Astrocyte (in vitro differentiated cells and primary cell): Measurements from ENCODE around the gene FHL1. TPM values are rescaled to one million over a fixed set of nuclear protein-coding genes. Genes with fewer than 3 reads are reported as not detected.

Experiments
- DNase-seq: peaks from one replicate; pipeline ENCODE4 v3.0.0-alpha.2; 2010; ENCODE audit warnings: low read depth
- FAIRE-seq: peaks from 2 replicates; lab custom pipeline; 2011; peaks lifted over from hg19 to GRCh38; lab: Jason Lieb, UNC
- H2AFZ ChIP-seq: 2 replicates; pipeline ENCODE4 v1.6.0; 2012; ENCODE audit warnings: low read depth, low read length, inconsistent platforms
- H3K27ac ChIP-seq: 2 replicates; pipeline ENCODE4 v1.5.1; 2011; ENCODE audit warnings: low read depth, low read length, inconsistent platforms
- H3K27me3 ChIP-seq: 2 replicates; pipeline ENCODE4 v1.6.0; 2011; ENCODE audit warnings: low read length, inconsistent platforms; ENCODE audit not compliant: insufficient read depth
- H3K36me3 ChIP-seq: 2 replicates; pipeline ENCODE4 v1.5.1; 2011; ENCODE audit warnings: low read length, inconsistent platforms; ENCODE audit not compliant: insufficient read depth
- H3K4me1 ChIP-seq: 2 replicates; pipeline ENCODE4 v1.5.1; 2011; ENCODE audit warnings: low read length, inconsistent platforms; ENCODE audit not compliant: insufficient read depth
- H3K4me2 ChIP-seq: 2 replicates; pipeline ENCODE4 v1.6.0; 2012; ENCODE audit warnings: low read length, inconsistent platforms
- H3K4me3 ChIP-seq: 2 replicates; pipeline ENCODE4 v1.5.1; 2011; ENCODE audit warnings: low read depth, mild to moderate bottlenecking, low read length, inconsistent platforms; ENCODE audit not compliant: insufficient read depth
- H3K79me2 ChIP-seq: 2 replicates; pipeline ENCODE4 v1.6.0; 2012; ENCODE audit warnings: mild to moderate bottlenecking, low read length, inconsistent platforms; ENCODE audit not compliant: insufficient read depth
- H3K9ac ChIP-seq: 2 replicates; pipeline ENCODE4 v1.6.0; 2012; ENCODE audit warnings: mild to moderate bottlenecking, low read length, inconsistent platforms
- H3K9me3 ChIP-seq: 2 replicates; pipeline ENCODE4 v1.5.1; 2012; ENCODE audit warnings: low read depth, mild to moderate bottlenecking, low read length, inconsistent platforms; ENCODE audit not compliant: insufficient read depth
- H4K20me1 ChIP-seq: 2 replicates; pipeline ENCODE4 v1.6.0; 2012; ENCODE audit warnings: low read length, inconsistent platforms; ENCODE audit not compliant: insufficient read depth
- H3K27ac Mint-ChIP-seq: one replicate; pipeline ENCODE4 v1.8.0; 2021; ENCODE audit warnings: mild to moderate bottlenecking, mixed read lengths; ENCODE audit not compliant: unreplicated experiment
- H3K27me3 Mint-ChIP-seq: one replicate; pipeline ENCODE4 v1.8.0; 2021; ENCODE audit warnings: low read depth, mixed read lengths; ENCODE audit not compliant: unreplicated experiment
- H3K36me3 Mint-ChIP-seq: one replicate; pipeline ENCODE4 v1.8.0; 2021; ENCODE audit warnings: low read depth, mixed read lengths; ENCODE audit not compliant: unreplicated experiment
- H3K4me1 Mint-ChIP-seq: one replicate; pipeline ENCODE4 v1.8.0; 2021; ENCODE audit warnings: low read depth, mixed read lengths; ENCODE audit not compliant: unreplicated experiment
- H3K4me3 Mint-ChIP-seq: one replicate; pipeline ENCODE4 v1.8.0; 2021; ENCODE audit warnings: mild to moderate bottlenecking, moderate library complexity, mixed read lengths; ENCODE audit not compliant: unreplicated experiment
- H3K9me3 Mint-ChIP-seq: one replicate; pipeline ENCODE4 v1.8.0; 2021; ENCODE audit warnings: mild to moderate bottlenecking, mixed read lengths; ENCODE audit not compliant: unreplicated experiment
- EZH2 ChIP-seq: IDR thresholded peaks from 2 replicates; pipeline ENCODE4 v1.6.1; 2012; ENCODE audit warnings: mild to moderate bottlenecking, low read length, inconsistent platforms; ENCODE audit not compliant: insufficient read depth
- total RNA-seq: library from RNA; stranded (reverse); gene quantifications from 2 replicates; pipeline ENCODE4 v1.2.1, GENCODE V29; 2021
- TF ChIP-seq, protein P1 (sequence below): IDR thresholded peaks from 2 replicates; pipeline ENCODE4 v1.5.1; 2011; ENCODE audit warnings: low read depth, mild to moderate bottlenecking, inconsistent platforms, low read length, moderate library complexity; ENCODE audit not compliant: insufficient read depth

Gene FHL1
- total RNA-seq, 1 donor from 2014 or later, result 115 TPM

DNA sequence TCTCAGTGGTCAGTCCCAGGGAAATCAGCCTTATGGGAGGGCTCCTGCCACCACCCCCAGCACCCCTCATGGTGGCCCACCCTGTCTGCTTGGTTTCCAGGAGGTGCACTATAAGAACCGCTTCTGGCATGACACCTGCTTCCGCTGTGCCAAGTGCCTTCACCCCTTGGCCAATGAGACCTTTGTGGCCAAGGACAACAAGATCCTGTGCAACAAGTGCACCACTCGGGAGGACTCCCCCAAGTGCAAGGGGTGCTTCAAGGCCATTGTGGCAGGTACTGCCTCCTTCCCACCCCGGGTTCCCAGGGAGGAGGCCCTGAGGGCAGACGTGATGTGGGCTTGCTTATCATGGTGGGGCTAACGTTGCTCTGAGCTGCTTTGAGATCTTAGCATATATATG is 59.6 kb downstream of the FHL1 start:
- Histone ChIP-seq H3K79me2 (peaks cover under 1% of the 10 kb centered on the region), H3K9me3 (no peaks in the 10 kb centered on the region), H3K4me2 (no peak overlapping the region), H3K9ac (no peak overlapping the region), H3K27me3 (no peaks in the 10 kb centered on the region), H3K4me3 (no peak overlapping the region), H4K20me1 (no peaks in the 10 kb centered on the region), H3K27ac (no peak overlapping the region), H3K4me1 (peaks cover 11% of the 10 kb centered on the region), H3K36me3 (no peaks in the 10 kb centered on the region), H2AFZ (no peak overlapping the region)
- no peaks in the 10 kb centered on the region for H3K9me3 Mint-ChIP-seq
- no peaks in the 10 kb centered on the region for H3K36me3 Mint-ChIP-seq
- no peak overlapping the region for H3K27ac Mint-ChIP-seq
- H3K4me3 Mint-ChIP-seq, result no peak overlapping the region
- FAIRE-seq (no peak), DNase-seq (no peak)
- H3K27me3 Mint-ChIP-seq, result no peaks in the 10 kb centered on the region
- peaks cover 19% of the 10 kb centered on the region for H3K4me1 Mint-ChIP-seq
- TF ChIP-seq, protein P1, sequence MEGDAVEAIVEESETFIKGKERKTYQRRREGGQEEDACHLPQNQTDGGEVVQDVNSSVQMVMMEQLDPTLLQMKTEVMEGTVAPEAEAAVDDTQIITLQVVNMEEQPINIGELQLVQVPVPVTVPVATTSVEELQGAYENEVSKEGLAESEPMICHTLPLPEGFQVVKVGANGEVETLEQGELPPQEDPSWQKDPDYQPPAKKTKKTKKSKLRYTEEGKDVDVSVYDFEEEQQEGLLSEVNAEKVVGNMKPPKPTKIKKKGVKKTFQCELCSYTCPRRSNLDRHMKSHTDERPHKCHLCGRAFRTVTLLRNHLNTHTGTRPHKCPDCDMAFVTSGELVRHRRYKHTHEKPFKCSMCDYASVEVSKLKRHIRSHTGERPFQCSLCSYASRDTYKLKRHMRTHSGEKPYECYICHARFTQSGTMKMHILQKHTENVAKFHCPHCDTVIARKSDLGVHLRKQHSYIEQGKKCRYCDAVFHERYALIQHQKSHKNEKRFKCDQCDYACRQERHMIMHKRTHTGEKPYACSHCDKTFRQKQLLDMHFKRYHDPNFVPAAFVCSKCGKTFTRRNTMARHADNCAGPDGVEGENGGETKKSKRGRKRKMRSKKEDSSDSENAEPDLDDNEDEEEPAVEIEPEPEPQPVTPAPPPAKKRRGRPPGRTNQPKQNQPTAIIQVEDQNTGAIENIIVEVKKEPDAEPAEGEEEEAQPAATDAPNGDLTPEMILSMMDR, result no peak

DNA sequence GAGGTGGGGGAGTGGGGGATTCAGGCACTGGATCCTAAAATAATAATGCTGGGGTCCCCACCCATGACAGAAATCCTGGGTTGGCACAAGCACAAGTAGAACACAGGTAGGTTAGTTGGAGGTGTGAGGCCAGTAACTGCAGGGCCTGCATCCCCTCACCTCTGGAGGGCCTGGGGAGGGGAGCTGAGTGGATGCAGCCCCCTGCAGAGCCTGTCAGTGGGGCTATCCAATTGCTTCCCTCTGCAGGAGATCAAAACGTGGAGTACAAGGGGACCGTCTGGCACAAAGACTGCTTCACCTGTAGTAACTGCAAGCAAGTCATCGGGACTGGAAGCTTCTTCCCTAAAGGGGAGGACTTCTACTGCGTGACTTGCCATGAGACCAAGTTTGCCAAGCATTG is 60.2 kb downstream of the FHL1 start:
- Histone ChIP-seq H3K27ac (no peak overlapping the region), H3K9ac (no peak overlapping the region), H3K27me3 (no peaks in the 10 kb centered on the region), H3K4me2 (no peak overlapping the region), H3K36me3 (no peaks in the 10 kb centered on the region), H3K4me3 (no peak overlapping the region), H3K9me3 (no peaks in the 10 kb centered on the region), H3K79me2 (no peaks in the 10 kb centered on the region), H3K4me1 (peaks cover 11% of the 10 kb centered on the region), H2AFZ (no peak overlapping the region), H4K20me1 (no peaks in the 10 kb centered on the region)
- H3K27ac Mint-ChIP-seq, result no peak overlapping the region
- H3K4me3 Mint-ChIP-seq, result no peak overlapping the region
- TF ChIP-seq EZH2, result no peak
- TF ChIP-seq, protein P1, result no peak
- peaks cover 19% of the 10 kb centered on the region for H3K4me1 Mint-ChIP-seq
- FAIRE-seq (no peak), DNase-seq (no peak)
- no peaks in the 10 kb centered on the region for H3K27me3 Mint-ChIP-seq
- no peaks in the 10 kb centered on the region for H3K36me3 Mint-ChIP-seq
- H3K9me3 Mint-ChIP-seq, result peaks cover under 1% of the 10 kb centered on the region

DNA sequence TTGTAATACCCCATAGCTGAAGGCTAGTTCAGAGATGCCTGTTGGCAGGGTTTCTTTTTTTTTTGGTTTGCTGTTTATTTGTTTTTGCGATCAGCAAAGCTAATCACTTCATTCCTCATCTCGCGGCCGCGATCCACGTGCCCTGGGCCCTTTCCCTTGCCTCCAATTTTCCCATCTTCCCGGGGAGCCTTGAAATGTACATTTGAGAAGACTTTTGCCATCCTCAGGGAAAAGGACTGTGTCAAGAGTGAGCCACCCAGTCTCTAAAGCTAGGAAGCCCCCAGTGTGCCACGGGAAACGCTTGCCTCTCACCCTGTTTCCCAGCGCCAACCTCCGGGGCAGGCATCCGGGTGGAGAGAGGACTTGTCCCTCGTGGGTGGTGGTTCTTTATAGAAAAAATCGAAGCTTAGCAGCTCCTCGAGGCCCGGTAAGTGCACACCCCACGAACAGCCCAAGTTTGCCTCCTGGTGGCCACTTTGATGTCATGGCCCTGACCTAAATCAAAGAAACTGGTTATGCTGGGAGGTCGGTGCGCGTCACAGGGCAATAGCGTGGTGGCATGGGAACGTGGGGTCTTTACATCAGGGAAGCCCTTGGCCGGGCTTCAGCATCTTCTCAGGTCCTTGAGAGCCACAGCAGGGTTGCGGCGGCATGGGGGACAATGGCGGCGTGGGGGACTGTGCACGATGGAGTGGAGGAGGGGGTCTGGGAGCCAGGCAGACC is 61.8 kb downstream of the FHL1 start:
- TF ChIP-seq, protein P1, result peak; percentile 39
- TF ChIP-seq EZH2, result no peak
- FAIRE-seq (no peak), DNase-seq (peak; percentile 30)
- Mint-ChIP-seq H3K27me3 (no peaks in the 10 kb centered on the region), H3K4me1 (peaks cover 20% of the 10 kb centered on the region), H3K27ac (no peak overlapping the region), H3K4me3 (no peak overlapping the region), H3K36me3 (no peaks in the 10 kb centered on the region), H3K9me3 (peaks cover 2% of the 10 kb centered on the region)
- H4K20me1 ChIP-seq, result no peaks in the 10 kb centered on the region
- H3K27me3 ChIP-seq, result no peaks in the 10 kb centered on the region
- H3K4me3 ChIP-seq, result no peak overlapping the region
- H3K4me2 ChIP-seq, result no peak overlapping the region
- H3K79me2 ChIP-seq, result no peaks in the 10 kb centered on the region
- no peaks in the 10 kb centered on the region for H3K9me3 ChIP-seq
- H3K9ac ChIP-seq, result peak overlapping the region; percentile 35
- H2AFZ ChIP-seq, result no peak overlapping the region
- H3K36me3 ChIP-seq, result no peaks in the 10 kb centered on the region
- H3K27ac ChIP-seq, result no peak overlapping the region
- peaks cover 8% of the 10 kb centered on the region for H3K4me1 ChIP-seq
